ENCODE measurements around the gene CAMSAP1. TPM values are rescaled to one million over a fixed set of nuclear protein-coding genes. Genes with fewer than 3 reads are reported as not detected.

The CAMSAP1 gene
- polyA plus RNA-seq, 3 donors, result 0.71 to 9.0 (median 0.75) TPM

DNA sequence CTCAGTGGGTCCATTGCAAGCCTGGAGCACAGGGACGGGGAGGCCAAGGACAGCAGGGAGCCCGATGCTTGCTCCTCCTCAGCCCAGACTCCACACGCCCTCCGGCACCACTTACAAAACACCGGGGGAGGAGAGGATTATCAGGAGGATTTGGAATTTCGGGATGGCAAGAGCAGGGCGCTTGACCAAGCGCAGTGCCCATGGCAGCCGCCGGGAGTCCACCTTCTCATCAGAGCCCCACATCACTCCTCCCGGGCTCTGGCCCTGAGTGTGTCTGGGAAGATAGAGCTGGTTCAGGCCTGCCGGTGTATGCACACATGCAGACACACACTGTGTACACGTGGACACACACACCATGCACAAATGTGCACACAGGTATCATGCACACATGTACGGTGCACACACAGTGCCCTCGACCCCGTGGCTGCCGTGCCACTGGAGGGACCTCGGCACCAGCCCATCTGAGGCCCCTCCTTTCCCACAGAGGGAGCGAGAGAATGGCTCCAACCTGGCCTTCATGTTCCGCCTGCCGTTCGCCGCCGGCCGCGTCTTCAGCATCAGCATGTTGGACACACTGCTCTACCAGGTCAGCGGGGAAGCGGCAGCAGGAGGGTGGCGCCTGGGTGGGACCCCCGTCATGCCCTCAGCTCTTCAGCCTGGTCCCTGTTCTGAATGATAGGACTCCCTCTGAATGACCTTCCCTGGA is 123.7 kb downstream of the CAMSAP1 start:
- no peaks in the 10 kb centered on the region for H3K27me3 ChIP-seq (ENCODE audit: control insufficient read depth in 2 of 2, insufficient read depth in 2 of 2, low read length in 2 of 2)
- no peaks in the 10 kb centered on the region for H3K79me2 ChIP-seq (ENCODE audit: insufficient read depth, low read length)
- H3K4me3 ChIP-seq (replicated peaks in 1 of 3; ENCODE audit: low read depth in 2 of 3, low read length in 3 of 3), result no peak overlapping the region
- Mint-ChIP-seq H3K27ac (no peak overlapping the region), H3K4me3 (no peak overlapping the region), H3K27me3 (ENCODE audit: low read depth in 3 of 3) (peaks cover 0 to 10% (median 6%) of the 10 kb centered on the region in 3 donors), H3K9me3 (no peaks in the 10 kb centered on the region), H3K4me1 (no peaks in the 10 kb centered on the region), H3K36me3 (no peaks in the 10 kb centered on the region)
- TF ChIP-seq CTCF (IDR thresholded peaks at IDR 0.05), result no peak
- no peak overlapping the region for H3K9ac ChIP-seq (ENCODE audit: insufficient read depth, low read length, poor library complexity, severe bottlenecking)
- H2AFZ ChIP-seq (ENCODE audit: insufficient read depth, low read depth, low read length, poor library complexity, severe bottlenecking), result no peak overlapping the region
- no peaks in the 10 kb centered on the region for H3K36me3 ChIP-seq (replicated peaks in 1 of 2; ENCODE audit: control insufficient read depth in 1 of 2, insufficient read depth in 2 of 2, low read length in 2 of 2)
- no peaks in the 10 kb centered on the region for H3K4me1 ChIP-seq (ENCODE audit: control insufficient read depth in 1 of 2, insufficient read depth in 2 of 2, low read length in 2 of 2)
- no peak for DNase-seq
- H3K4me2 ChIP-seq (replicated peaks; ENCODE audit: extremely low read depth, low read length, poor library complexity, severe bottlenecking), result no peak overlapping the region
- no peaks in the 10 kb centered on the region for H4K20me1 ChIP-seq (ENCODE audit: insufficient read depth, low read length)
- H3K9me3 ChIP-seq (replicated peaks in 1 of 2; ENCODE audit: control insufficient read depth in 1 of 2, insufficient read depth in 1 of 2, low read length in 2 of 2), result no peaks in the 10 kb centered on the region
- intact Hi-C loops (cut with micrococcal nuclease), result no loop called here
- WGBS (ENCODE audit: insufficient coverage), result 87% methylated on average over 15 of the region's 30 CpGs
- H3K27ac ChIP-seq (ENCODE audit: low read depth in 1 of 2, low read length in 2 of 2), result no peak overlapping the region

DNA sequence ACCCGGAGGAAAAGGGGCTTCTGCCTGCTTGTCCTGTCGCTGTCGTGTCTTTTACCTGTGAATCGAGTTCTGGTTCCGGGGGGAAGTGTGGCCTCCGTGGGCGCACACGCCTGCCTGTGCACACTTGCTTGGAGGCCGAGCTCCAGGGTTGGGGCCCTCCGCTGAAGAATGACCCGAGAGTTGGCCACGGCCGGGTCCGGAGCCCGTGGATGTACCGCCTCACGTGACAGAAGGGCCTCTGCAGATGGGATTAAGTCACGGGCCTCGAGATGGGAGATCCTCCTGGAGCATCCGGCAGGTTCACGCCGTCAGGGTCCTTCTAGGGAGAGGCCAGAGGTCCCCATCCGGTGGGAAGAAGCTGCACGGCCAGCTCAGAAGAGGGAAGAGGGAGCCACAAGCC is 124.4 kb downstream of the CAMSAP1 start:
- H3K9me3 ChIP-seq (replicated peaks in 1 of 2; ENCODE audit: control insufficient read depth in 1 of 2, insufficient read depth in 1 of 2, low read length in 2 of 2), result no peaks in the 10 kb centered on the region
- no peaks in the 10 kb centered on the region for H4K20me1 ChIP-seq (ENCODE audit: insufficient read depth, low read length)
- 93% methylated on average over 24 of the region's 24 CpGs for WGBS (ENCODE audit: insufficient coverage)
- no peak overlapping the region for H3K9ac ChIP-seq (ENCODE audit: insufficient read depth, low read length, poor library complexity, severe bottlenecking)
- no peaks in the 10 kb centered on the region for H3K4me1 ChIP-seq (ENCODE audit: control insufficient read depth in 1 of 2, insufficient read depth in 2 of 2, low read length in 2 of 2)
- H2AFZ ChIP-seq (ENCODE audit: insufficient read depth, low read depth, low read length, poor library complexity, severe bottlenecking), result no peak overlapping the region
- peaks cover 0 to 9% (median 4%) of the 10 kb centered on the region in 3 donors for H3K27me3 Mint-ChIP-seq (ENCODE audit: low read depth in 3 of 3)
- no peaks in the 10 kb centered on the region for H3K36me3 ChIP-seq (replicated peaks in 1 of 2; ENCODE audit: control insufficient read depth in 1 of 2, insufficient read depth in 2 of 2, low read length in 2 of 2)
- no peaks in the 10 kb centered on the region for H3K79me2 ChIP-seq (ENCODE audit: insufficient read depth, low read length)
- no peaks in the 10 kb centered on the region for H3K4me1 Mint-ChIP-seq
- intact Hi-C loops (cut with micrococcal nuclease), result no loop called here
- no peak for DNase-seq
- H3K27ac Mint-ChIP-seq, result no peak overlapping the region
- H3K27ac ChIP-seq (ENCODE audit: low read depth in 1 of 2, low read length in 2 of 2), result no peak overlapping the region
- H3K36me3 Mint-ChIP-seq, result no peaks in the 10 kb centered on the region
- no peak for TF ChIP-seq CTCF (IDR thresholded peaks at IDR 0.05)
- no peak overlapping the region for H3K4me3 Mint-ChIP-seq
- H3K4me3 ChIP-seq (replicated peaks in 1 of 3; ENCODE audit: low read depth in 2 of 3, low read length in 3 of 3), result no peak overlapping the region
- no peaks in the 10 kb centered on the region for H3K27me3 ChIP-seq (ENCODE audit: control insufficient read depth in 2 of 2, insufficient read depth in 2 of 2, low read length in 2 of 2)
- H3K9me3 Mint-ChIP-seq, result no peaks in the 10 kb centered on the region
- H3K4me2 ChIP-seq (replicated peaks; ENCODE audit: extremely low read depth, low read length, poor library complexity, severe bottlenecking), result no peak overlapping the region

All from CD14-positive monocyte (primary cell).